ENCODE results near the gene KLHDC8A. TPM values are rescaled to one million over a fixed set of nuclear protein-coding genes. Genes with fewer than 3 reads are reported as not detected.

The KLHDC8A gene
- total RNA-seq, 4 donors from 2014 or later: not detected

DNA sequence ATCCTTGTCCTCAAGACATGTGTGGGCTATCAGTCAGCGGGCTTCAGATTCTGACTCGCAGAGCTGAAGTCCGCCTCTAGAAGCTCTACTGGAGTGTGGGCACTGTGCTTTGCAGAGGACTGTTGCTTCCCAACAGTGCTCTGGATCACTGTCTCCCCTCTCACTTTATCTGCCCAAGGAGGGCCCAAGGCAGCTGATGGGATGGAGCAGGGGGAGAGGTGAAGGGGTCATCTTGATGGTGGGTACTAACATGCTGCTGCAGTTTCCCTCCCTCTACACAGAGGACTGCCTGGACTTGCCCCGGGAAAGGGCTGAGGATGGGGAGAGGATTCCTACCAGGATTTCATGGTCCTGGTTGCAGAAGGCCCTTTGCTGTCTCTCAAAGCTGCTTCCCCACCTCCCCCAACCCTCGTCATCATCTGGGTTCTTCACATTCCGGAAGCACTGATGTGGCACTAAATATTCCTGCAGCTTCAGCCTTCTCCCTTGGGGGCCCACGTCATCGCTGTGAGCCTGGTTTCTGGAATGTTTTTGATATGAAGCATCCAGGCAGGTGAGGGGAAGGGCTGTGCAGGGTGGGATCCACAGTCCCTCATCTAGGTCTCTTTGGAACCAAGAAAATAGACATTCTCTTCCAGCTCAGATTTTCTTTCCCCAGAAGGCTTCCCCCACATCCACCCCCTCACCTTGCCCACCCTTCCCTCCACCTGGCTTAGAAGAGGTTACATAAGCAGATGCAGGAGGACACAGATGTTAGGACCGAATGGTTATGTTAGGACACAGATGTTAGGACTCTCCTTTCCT, 58.3 kb downstream of the KLHDC8A start:
- TF ChIP-seq, protein P1, sequence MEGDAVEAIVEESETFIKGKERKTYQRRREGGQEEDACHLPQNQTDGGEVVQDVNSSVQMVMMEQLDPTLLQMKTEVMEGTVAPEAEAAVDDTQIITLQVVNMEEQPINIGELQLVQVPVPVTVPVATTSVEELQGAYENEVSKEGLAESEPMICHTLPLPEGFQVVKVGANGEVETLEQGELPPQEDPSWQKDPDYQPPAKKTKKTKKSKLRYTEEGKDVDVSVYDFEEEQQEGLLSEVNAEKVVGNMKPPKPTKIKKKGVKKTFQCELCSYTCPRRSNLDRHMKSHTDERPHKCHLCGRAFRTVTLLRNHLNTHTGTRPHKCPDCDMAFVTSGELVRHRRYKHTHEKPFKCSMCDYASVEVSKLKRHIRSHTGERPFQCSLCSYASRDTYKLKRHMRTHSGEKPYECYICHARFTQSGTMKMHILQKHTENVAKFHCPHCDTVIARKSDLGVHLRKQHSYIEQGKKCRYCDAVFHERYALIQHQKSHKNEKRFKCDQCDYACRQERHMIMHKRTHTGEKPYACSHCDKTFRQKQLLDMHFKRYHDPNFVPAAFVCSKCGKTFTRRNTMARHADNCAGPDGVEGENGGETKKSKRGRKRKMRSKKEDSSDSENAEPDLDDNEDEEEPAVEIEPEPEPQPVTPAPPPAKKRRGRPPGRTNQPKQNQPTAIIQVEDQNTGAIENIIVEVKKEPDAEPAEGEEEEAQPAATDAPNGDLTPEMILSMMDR (IDR thresholded peaks at IDR 0.05; ENCODE audit: low read depth): no peak

DNA sequence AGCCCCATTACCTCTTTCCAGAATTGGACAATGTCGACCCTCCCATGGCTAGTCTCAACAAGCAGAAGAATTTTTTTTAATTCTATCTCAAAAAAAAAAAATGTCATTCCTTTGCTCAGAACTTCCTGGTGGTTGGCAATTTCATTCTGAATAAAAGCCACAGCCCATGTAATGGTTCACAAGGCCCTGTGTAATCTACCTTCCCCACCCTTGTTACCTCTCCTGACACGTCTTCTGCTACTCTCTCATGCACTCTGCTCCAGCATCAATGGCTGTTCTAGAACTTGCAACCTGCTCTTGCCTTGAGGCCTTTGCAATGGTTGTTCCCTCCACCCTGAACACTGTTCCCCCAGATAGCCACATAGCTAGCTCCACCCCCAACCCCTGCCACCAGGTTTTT, 60.6 kb downstream of the KLHDC8A start:
- TF ChIP-seq, protein P1 (IDR thresholded peaks at IDR 0.05; ENCODE audit: low read depth): no peak

DNA sequence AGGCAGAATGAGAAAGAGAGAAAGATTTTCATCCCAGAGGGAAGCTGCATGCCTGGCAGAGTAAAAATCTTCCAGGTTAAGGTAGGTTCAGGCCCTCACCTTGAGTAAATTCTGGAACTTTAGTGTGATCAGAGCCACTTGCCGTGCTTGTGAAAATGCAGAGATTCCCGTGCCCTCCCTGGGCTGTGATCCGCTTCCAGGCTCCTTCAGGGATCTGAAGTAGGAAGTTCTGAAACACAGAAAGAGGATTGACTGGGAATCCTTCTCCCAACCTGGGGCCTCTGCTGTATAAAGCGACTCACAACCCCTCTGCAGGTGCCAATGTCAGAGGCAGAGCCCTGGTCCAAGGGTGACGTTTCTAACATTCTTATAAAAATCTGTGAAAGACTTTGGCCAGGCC, 61.8 kb downstream of the KLHDC8A start:
- TF ChIP-seq, protein P1 (IDR thresholded peaks at IDR 0.05; ENCODE audit: low read depth): no peak

DNA sequence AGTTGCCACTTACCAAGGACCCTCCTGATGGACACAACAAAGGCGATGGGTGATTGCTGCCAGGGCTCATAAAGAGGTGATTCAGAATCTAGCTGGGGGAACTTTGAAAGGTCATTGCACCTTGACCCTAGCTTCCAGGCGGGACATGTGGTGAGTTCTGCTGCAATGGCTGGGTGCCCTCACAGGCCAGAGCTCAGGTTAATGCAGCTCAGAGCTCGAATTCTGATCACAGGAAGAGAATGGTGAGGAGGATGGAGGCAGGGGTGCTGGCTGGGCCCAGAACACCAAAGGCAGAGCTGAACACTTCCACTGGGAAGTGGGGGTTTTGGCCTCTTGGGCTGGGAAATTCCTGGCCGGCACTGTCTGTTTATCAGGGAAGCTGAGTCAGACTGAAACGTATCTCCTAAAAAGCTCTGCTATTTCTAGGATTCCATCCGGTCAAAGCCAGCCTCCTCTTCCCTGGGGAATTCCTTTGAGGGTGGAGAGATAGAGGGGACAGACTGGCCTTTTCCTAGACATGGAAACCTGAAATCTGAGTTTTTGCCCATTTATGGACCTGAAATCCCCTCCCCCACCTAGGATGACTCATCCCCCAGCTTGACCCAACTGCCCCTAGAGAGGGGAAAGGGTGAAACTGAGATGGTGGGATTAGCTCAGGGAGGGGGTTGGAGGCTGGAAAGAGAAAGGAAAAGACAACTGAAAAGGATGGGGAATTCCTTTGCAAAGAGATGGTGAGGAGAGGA, 62.4 kb downstream of the KLHDC8A start:
- TF ChIP-seq, protein P1 (IDR thresholded peaks at IDR 0.05; ENCODE audit: low read depth): no peak

DNA sequence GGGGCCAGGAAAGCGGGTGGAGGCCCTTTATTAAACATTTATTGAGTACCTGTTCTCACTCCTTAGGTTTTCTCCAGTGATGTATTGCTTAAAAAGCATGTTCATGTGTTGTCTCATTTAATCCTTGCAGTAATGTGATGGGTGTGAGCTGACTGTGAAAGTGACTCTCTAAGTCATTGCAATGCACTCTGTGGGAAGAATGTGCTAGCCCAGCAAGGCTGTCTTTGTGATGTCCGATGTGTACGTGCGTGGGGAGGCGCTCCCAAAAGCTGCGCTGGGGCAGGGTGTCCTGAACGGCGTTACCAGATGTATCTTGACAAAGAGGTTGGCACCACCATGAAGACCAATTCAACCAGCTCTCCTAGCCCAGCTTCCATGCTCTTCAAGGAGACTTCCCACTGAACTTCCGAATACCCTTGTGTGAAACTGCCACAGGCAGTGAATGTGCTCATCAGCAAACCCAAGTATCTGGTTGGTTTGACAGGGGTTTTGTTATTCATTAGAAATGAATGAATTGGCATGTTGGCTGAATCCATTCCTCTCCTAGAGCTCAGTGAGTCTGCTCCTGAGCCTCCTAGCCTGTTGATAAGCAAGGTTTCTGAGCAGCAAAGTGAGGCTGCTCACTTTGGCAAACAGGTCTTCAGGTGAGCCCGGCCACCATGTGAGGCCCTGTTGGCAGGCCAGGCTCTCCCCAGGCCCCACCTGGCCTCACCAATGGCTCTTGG, 63.2 kb downstream of the KLHDC8A start:
- TF ChIP-seq, protein P1 (IDR thresholded peaks at IDR 0.05; ENCODE audit: low read depth): no peak

DNA sequence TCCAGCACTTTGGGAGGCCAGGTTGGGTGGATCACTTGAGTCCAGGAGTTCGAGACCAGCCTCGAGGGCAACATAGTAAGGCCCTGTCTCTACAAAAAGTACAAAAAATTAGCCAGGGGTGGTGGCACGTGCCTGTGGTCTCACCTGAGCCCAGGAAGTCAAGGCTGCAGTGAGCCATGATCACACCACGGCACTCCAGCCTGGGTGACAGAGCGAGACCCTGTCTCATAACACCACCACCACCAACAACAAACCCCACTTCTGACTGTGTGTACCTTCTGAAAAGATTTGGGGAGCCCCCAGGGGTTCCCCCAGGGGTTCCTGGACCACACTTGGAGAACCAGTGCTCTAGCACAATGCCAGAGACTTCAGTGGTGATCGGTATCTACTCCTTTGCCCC, 65.1 kb downstream of the KLHDC8A start:
- TF ChIP-seq, protein P1 (IDR thresholded peaks at IDR 0.05; ENCODE audit: low read depth): no peak

All from subcutaneous adipose tissue (tissue), 4 donors.